CD8-positive, alpha-beta memory T cell (primary cell): ENCODE data around the gene ERICH2. TPM values are rescaled to one million over a fixed set of nuclear protein-coding genes. Genes with fewer than 3 reads are reported as not detected.

Source experiments
- CTCF ChIA-PET: fragments of 350-600 bp; sonication (Branson Sonifier 250); formaldehyde crosslinking; loops from one replicate; lab custom pipeline; 2021; ENCODE audit warnings: antibody characterized with exemption; lab: Charles Lee
- POLR2A ChIA-PET: fragments of 350-600 bp; sonication (Branson Sonifier 250); formaldehyde crosslinking; loops from one replicate; lab custom pipeline; 2021; ENCODE audit warnings: antibody characterized with exemption; lab: Charles Lee
- DNase-seq, 5 donors: peaks; one replicate each; pipeline versions ENCODE4 v3.0.0 to v3.0.0-alpha.2; 2020 to 2022; ENCODE audit warnings: mixed read lengths in 1 of 5
- H3K27ac ChIP-seq: one replicate; pipeline ENCODE4 v1.7.0; 2013; ENCODE audit warnings: low read depth, mild to moderate bottlenecking, low read length, moderate library complexity
- H3K27me3 ChIP-seq: 2 replicates; pipeline ENCODE4 v1.7.0; 2013; ENCODE audit warnings: low read length, mild to moderate bottlenecking; ENCODE audit not compliant: insufficient read depth, poor library complexity, severe bottlenecking
- H3K36me3 ChIP-seq: 2 replicates; pipeline ENCODE4 v1.7.0; 2013; ENCODE audit warnings: mild to moderate bottlenecking, low read length, moderate library complexity; ENCODE audit not compliant: insufficient read depth
- H3K4me1 ChIP-seq: 2 replicates; pipeline ENCODE4 v1.7.0; 2013; ENCODE audit warnings: mild to moderate bottlenecking, low read length, moderate library complexity; ENCODE audit not compliant: insufficient read depth
- H3K4me3 ChIP-seq: 2 replicates; pipeline ENCODE4 v1.7.0; 2013; ENCODE audit warnings: mild to moderate bottlenecking, low read length
- H3K9me3 ChIP-seq: 2 replicates; pipeline ENCODE4 v1.7.0; 2013; ENCODE audit warnings: mild to moderate bottlenecking, low read length
- H3K27ac Mint-ChIP-seq, 8 donors: one replicate each; pipeline ENCODE4 v1.8.0; 2020 to 2021; ENCODE audit warnings: mixed read lengths in 8 of 8, mild to moderate bottlenecking in 6 of 8, inconsistent platforms in 3 of 8, moderate library complexity in 3 of 8
- H3K27me3 Mint-ChIP-seq, 2 donors: one replicate each; pipeline ENCODE4 v1.8.0; 2020 to 2021; ENCODE audit warnings: mixed read lengths in 2 of 2, mild to moderate bottlenecking in 1 of 2, moderate library complexity in 1 of 2
- H3K36me3 Mint-ChIP-seq, 3 donors: one replicate each; pipeline ENCODE4 v1.8.0; 2020 to 2021; ENCODE audit warnings: mixed read lengths in 3 of 3, inconsistent platforms in 1 of 3, mild to moderate bottlenecking in 1 of 3
- H3K4me1 Mint-ChIP-seq, 3 donors: one replicate each; pipeline ENCODE4 v1.8.0; 2020 to 2021; ENCODE audit warnings: mixed read lengths in 3 of 3, inconsistent platforms in 1 of 3, mild to moderate bottlenecking in 1 of 3
- H3K4me3 Mint-ChIP-seq, 7 donors: one replicate each; pipeline ENCODE4 v1.8.0; 2020 to 2021; ENCODE audit warnings: mixed read lengths in 7 of 7, mild to moderate bottlenecking in 6 of 7, moderate library complexity in 4 of 7, inconsistent platforms in 2 of 7
- H3K9me3 Mint-ChIP-seq, 5 donors: one replicate each; pipeline ENCODE4 v1.8.0; 2020 to 2022; ENCODE audit warnings: mixed read lengths in 5 of 5, mild to moderate bottlenecking in 3 of 5, moderate library complexity in 2 of 5, inconsistent platforms in 1 of 5
- polyA plus RNA-seq: library from polyadenylated mRNA; unstranded; fragments of 300-500 nt; fragmentation: Illumina TruSeq; gene quantifications from one replicate; pipeline ENCODE4 v1.2.3, GENCODE V29; 2021
- total RNA-seq, 2 experiments: library from RNA; stranded (reverse); gene quantifications; one replicate each; pipeline ENCODE4 v1.2.3, GENCODE V29; 2021

ERICH2 gene
- total and polyA plus RNA-seq, 3 experiments from 2014 or later = not detected

- ChIA-PET POLR2A (no interaction called here), CTCF (interaction anchor here (0.9 kb wide), 1 partner anchor 8 kb away, joined by 3 read pairs; no protein-coding TSS in a partner anchor)
- no peak overlapping the region for H3K4me3 Mint-ChIP-seq
- no peak overlapping the region for H3K4me3 ChIP-seq
- H3K4me1 ChIP-seq = peaks cover 12% of the 10 kb centered on the region
- no peaks in the 10 kb centered on the region for H3K27me3 ChIP-seq
- peaks cover 0 to 2% (median 0%) of the 10 kb centered on the region in 5 donors for H3K9me3 Mint-ChIP-seq
- no peaks in the 10 kb centered on the region for H3K36me3 ChIP-seq
- no peak for DNase-seq
- H3K4me1 Mint-ChIP-seq = peaks cover 15 to 16% (median 16%) of the 10 kb centered on the region in 3 donors
- H3K36me3 Mint-ChIP-seq = peaks cover 0 to 9% (median 0%) of the 10 kb centered on the region in 3 donors
- no peaks in the 10 kb centered on the region for H3K9me3 ChIP-seq
- H3K27me3 Mint-ChIP-seq = peaks cover 10 to 29% of the 10 kb centered on the region in 2 donors
- no peak overlapping the region for H3K27ac ChIP-seq
- no peak overlapping the region for H3K27ac Mint-ChIP-seq
These were observed 72.6 kb downstream of the ERICH2 start for GRCh38 chr2:170842785-170843184.

GRCh38 chr2:170843656-170844055, 73.5 kb downstream of the ERICH2 start:
- Mint-ChIP-seq H3K9me3 (peaks cover 0 to 2% (median 0%) of the 10 kb centered on the region in 5 donors), H3K27ac (peak overlapping the region in 3 of 8 donors; percentile 23 to 52 (median 40))
- CTCF ChIA-PET = interaction anchor here (0.9 kb wide), 1 partner anchor 7 kb away, joined by 3 read pairs; no protein-coding TSS in a partner anchor

GRCh38 chr2:170845343-170845742, 75.2 kb downstream of the ERICH2 start:
- Mint-ChIP-seq H3K9me3 (peaks cover 0 to 2% (median 0%) of the 10 kb centered on the region in 5 donors), H3K27me3 (peaks cover 10 to 25% of the 10 kb centered on the region in 2 donors), H3K27ac (no peak overlapping the region), H3K4me3 (no peak overlapping the region), H3K36me3 (no peaks in the 10 kb centered on the region), H3K4me1 (peaks cover 15 to 16% (median 16%) of the 10 kb centered on the region in 3 donors)
- H3K36me3 ChIP-seq = no peaks in the 10 kb centered on the region
- DNase-seq = no peak
- no peaks in the 10 kb centered on the region for H3K27me3 ChIP-seq
- ChIA-PET POLR2A (no interaction called here), CTCF (no interaction called here)
- H3K4me3 ChIP-seq = no peak overlapping the region
- peaks cover 12% of the 10 kb centered on the region for H3K4me1 ChIP-seq
- H3K27ac ChIP-seq = no peak overlapping the region
- H3K9me3 ChIP-seq = no peaks in the 10 kb centered on the region

More at GRCh38 chr2:170843656-170844055, 73.5 kb downstream of the ERICH2 start:
- Mint-ChIP-seq H3K4me1 (peaks cover 15 to 16% (median 16%) of the 10 kb centered on the region in 3 donors), H3K36me3 (peaks cover 0 to 6% (median 0%) of the 10 kb centered on the region in 3 donors), H3K4me3 (peak overlapping the region in 2 of 7 donors; percentile 8 to 28), H3K27me3 (peaks cover 10 to 26% of the 10 kb centered on the region in 2 donors)
- Histone ChIP-seq H3K4me3 (no peak overlapping the region), H3K36me3 (no peaks in the 10 kb centered on the region), H3K4me1 (peaks cover 12% of the 10 kb centered on the region), H3K27ac (no peak overlapping the region), H3K9me3 (no peaks in the 10 kb centered on the region), H3K27me3 (no peaks in the 10 kb centered on the region)
- POLR2A ChIA-PET = no interaction called here
- no peak for DNase-seq

- H3K4me1 Mint-ChIP-seq = peaks cover 15 to 16% (median 16%) of the 10 kb centered on the region in 3 donors
These were observed 76.1 kb downstream of the ERICH2 start for GRCh38 chr2:170846314-170846713.

GRCh38 chr2:170847716-170848115, 77.5 kb downstream of the ERICH2 start:
- H3K4me3 Mint-ChIP-seq = no peak overlapping the region

More at GRCh38 chr2:170846314-170846713, 76.1 kb downstream of the ERICH2 start:
- Histone ChIP-seq H3K9me3 (no peaks in the 10 kb centered on the region), H3K36me3 (no peaks in the 10 kb centered on the region), H3K4me1 (peaks cover 12% of the 10 kb centered on the region), H3K27ac (no peak overlapping the region), H3K27me3 (no peaks in the 10 kb centered on the region), H3K4me3 (no peak overlapping the region)
- Mint-ChIP-seq H3K36me3 (no peaks in the 10 kb centered on the region), H3K4me3 (no peak overlapping the region), H3K27ac (no peak overlapping the region), H3K27me3 (peaks cover 13 to 25% of the 10 kb centered on the region in 2 donors), H3K9me3 (peaks cover 0 to 2% (median 0%) of the 10 kb centered on the region in 5 donors)
- DNase-seq = no peak
- CTCF ChIA-PET = interaction anchor here (0.6 kb wide), 1 partner anchor 1099 kb away, joined by 4 read pairs; no protein-coding TSS in a partner anchor
- POLR2A ChIA-PET = no interaction called here

More at GRCh38 chr2:170847716-170848115, 77.5 kb downstream of the ERICH2 start:
- Mint-ChIP-seq H3K4me1 (peaks cover 14 to 15% (median 15%) of the 10 kb centered on the region in 3 donors), H3K27me3 (peaks cover 13 to 25% of the 10 kb centered on the region in 2 donors), H3K9me3 (peaks cover 0 to 2% (median 0%) of the 10 kb centered on the region in 5 donors), H3K27ac (no peak overlapping the region), H3K36me3 (no peaks in the 10 kb centered on the region)
- H3K4me1 ChIP-seq = peaks cover 12% of the 10 kb centered on the region
- no peak overlapping the region for H3K4me3 ChIP-seq
- no peak for DNase-seq
- H3K27me3 ChIP-seq = no peaks in the 10 kb centered on the region
- H3K36me3 ChIP-seq = no peaks in the 10 kb centered on the region
- no peak overlapping the region for H3K27ac ChIP-seq
- ChIA-PET POLR2A (no interaction called here), CTCF (interaction anchor here (0.7 kb wide), 1 partner anchor 14 kb away, joined by 3 read pairs; no protein-coding TSS in a partner anchor)
- H3K9me3 ChIP-seq = no peaks in the 10 kb centered on the region

Other genes with a start within 250 kb of the ERICH2 start
- gene SP5, start 55.0 kb upstream of the ERICH2 start, total RNA-seq = not detected
- not detected for gene SP5, start 55.0 kb upstream of the ERICH2 start, polyA plus RNA-seq
- gene GAD1, start 46.5 kb downstream of the ERICH2 start, total RNA-seq = 1 to 10 TPM in 1 of 2 experiments, under 1 TPM in 1; 0.55 to 1.0 TPM
- gene GAD1, start 46.5 kb downstream of the ERICH2 start, polyA plus RNA-seq = not detected
- 10 to 100 TPM; 70.7 to 80.9 TPM for gene GORASP2, start 158.9 kb downstream of the ERICH2 start, total RNA-seq
- gene GORASP2, start 158.9 kb downstream of the ERICH2 start, polyA plus RNA-seq = 101 TPM